ENCODE measurements around the gene IQGAP1. TPM values are rescaled to one million over a fixed set of nuclear protein-coding genes. Genes with fewer than 3 reads are reported as not detected.
A peak's percentile ranks its signal among the peaks of the same experiment; 100 is the strongest.

The IQGAP1 gene
- polyA plus RNA-seq, 3 donors: 140 to 276 (median 207) TPM

- H3K4me3 Mint-ChIP-seq: no peak overlapping the region
- Histone ChIP-seq H3K4me3 (replicated peaks in 1 of 3; ENCODE audit: low read depth in 2 of 3, low read length in 3 of 3) (no peak overlapping the region), H3K36me3 (replicated peaks in 1 of 2; ENCODE audit: control insufficient read depth in 1 of 2, insufficient read depth in 2 of 2, low read length in 2 of 2) (peaks cover 4 to 15% of the 10 kb centered on the region in 2 donors), H2AFZ (ENCODE audit: insufficient read depth, low read depth, low read length, poor library complexity, severe bottlenecking) (no peak overlapping the region), H3K9ac (ENCODE audit: insufficient read depth, low read length, poor library complexity, severe bottlenecking) (no peak overlapping the region), H3K27me3 (ENCODE audit: control insufficient read depth in 2 of 2, insufficient read depth in 2 of 2, low read length in 2 of 2) (no peaks in the 10 kb centered on the region), H3K4me2 (replicated peaks; ENCODE audit: extremely low read depth, low read length, poor library complexity, severe bottlenecking) (no peak overlapping the region), H3K4me1 (ENCODE audit: control insufficient read depth in 1 of 2, insufficient read depth in 2 of 2, low read length in 2 of 2) (peaks cover 14 to 17% of the 10 kb centered on the region in 2 donors), H3K9me3 (replicated peaks in 1 of 2; ENCODE audit: control insufficient read depth in 1 of 2, insufficient read depth in 1 of 2, low read length in 2 of 2) (no peaks in the 10 kb centered on the region), H4K20me1 (ENCODE audit: insufficient read depth, low read length) (peaks cover 95% of the 10 kb centered on the region), H3K79me2 (ENCODE audit: insufficient read depth, low read length) (peaks cover 86% of the 10 kb centered on the region), H3K27ac (ENCODE audit: low read depth in 1 of 2, low read length in 2 of 2) (no peak overlapping the region)
- intact Hi-C loops (cut with micrococcal nuclease): loop anchor here (5.0 to 10.0 kb wide), 3 partner anchors 47 to 70 kb away; no protein-coding TSS in a partner anchor
- DNase-seq: no peak
- TF ChIP-seq CTCF (IDR thresholded peaks at IDR 0.05): no peak
- H3K4me1 Mint-ChIP-seq: peaks cover 40% of the 10 kb centered on the region
- peaks cover 31 to 38% of the 10 kb centered on the region in 2 donors for H3K36me3 Mint-ChIP-seq
- WGBS (ENCODE audit: insufficient coverage): 96% methylated on average over 4 of the region's 5 CpGs
- H3K27me3 Mint-ChIP-seq (ENCODE audit: low read depth in 3 of 3): peaks cover 3 to 13% (median 6%) of the 10 kb centered on the region in 3 donors
- H3K27ac Mint-ChIP-seq: peak overlapping the region in 1 of 7 donors; percentile 4
- H3K9me3 Mint-ChIP-seq: peaks cover 0 to 3% (median 0%) of the 10 kb centered on the region in 7 donors
Observed at GRCh38 chr15:90535254-90535653, 147.2 kb downstream of the IQGAP1 start.

- Histone ChIP-seq H3K27ac (ENCODE audit: low read depth in 1 of 2, low read length in 2 of 2) (no peak overlapping the region), H3K4me3 (replicated peaks in 1 of 3; ENCODE audit: low read depth in 2 of 3, low read length in 3 of 3) (no peak overlapping the region), H3K79me2 (ENCODE audit: insufficient read depth, low read length) (peaks cover 47% of the 10 kb centered on the region), H4K20me1 (ENCODE audit: insufficient read depth, low read length) (peaks cover 79% of the 10 kb centered on the region), H3K9ac (ENCODE audit: insufficient read depth, low read length, poor library complexity, severe bottlenecking) (no peak overlapping the region), H3K4me1 (ENCODE audit: control insufficient read depth in 1 of 2, insufficient read depth in 2 of 2, low read length in 2 of 2) (no peaks in the 10 kb centered on the region), H3K27me3 (ENCODE audit: control insufficient read depth in 2 of 2, insufficient read depth in 2 of 2, low read length in 2 of 2) (no peaks in the 10 kb centered on the region), H3K4me2 (replicated peaks; ENCODE audit: extremely low read depth, low read length, poor library complexity, severe bottlenecking) (no peak overlapping the region), H3K36me3 (replicated peaks in 1 of 2; ENCODE audit: control insufficient read depth in 1 of 2, insufficient read depth in 2 of 2, low read length in 2 of 2) (peaks cover 5 to 48% of the 10 kb centered on the region in 2 donors), H3K9me3 (replicated peaks in 1 of 2; ENCODE audit: control insufficient read depth in 1 of 2, insufficient read depth in 1 of 2, low read length in 2 of 2) (no peaks in the 10 kb centered on the region), H2AFZ (ENCODE audit: insufficient read depth, low read depth, low read length, poor library complexity, severe bottlenecking) (no peak overlapping the region)
- Mint-ChIP-seq H3K36me3 (peaks cover 40 to 48% of the 10 kb centered on the region in 2 donors), H3K9me3 (no peaks in the 10 kb centered on the region), H3K4me1 (peaks cover 14% of the 10 kb centered on the region), H3K4me3 (no peak overlapping the region), H3K27me3 (ENCODE audit: low read depth in 3 of 3) (peaks cover 0 to 2% (median 0%) of the 10 kb centered on the region in 3 donors), H3K27ac (peak overlapping the region in 1 of 7 donors; percentile 55)
- no peak for DNase-seq
- intact Hi-C loops (cut with micrococcal nuclease): loop anchor here (5.0 to 10.0 kb wide), 3 partner anchors 43 to 65 kb away; no protein-coding TSS in a partner anchor
- 92% methylated on average over 6 of the region's 10 CpGs for WGBS (ENCODE audit: insufficient coverage)
- no peak for TF ChIP-seq CTCF (IDR thresholded peaks at IDR 0.05)
Observed at GRCh38 chr15:90539789-90540188, 151.7 kb downstream of the IQGAP1 start.
